NCI-H1417 (cell line): ENCODE results near the gene ARSK.
"Not testable (repeated sequence)": the region's sequence is repeated elsewhere in the genome, so short reads cannot be mapped to it uniquely, and the experiment has no call there.

ENCODE experiments used
- DNase-seq, 3 experiments: peaks; one replicate each; lab custom pipeline; 2025; lab: John Stamatoyannopoulos, UW

ARSK gene

DNA sequence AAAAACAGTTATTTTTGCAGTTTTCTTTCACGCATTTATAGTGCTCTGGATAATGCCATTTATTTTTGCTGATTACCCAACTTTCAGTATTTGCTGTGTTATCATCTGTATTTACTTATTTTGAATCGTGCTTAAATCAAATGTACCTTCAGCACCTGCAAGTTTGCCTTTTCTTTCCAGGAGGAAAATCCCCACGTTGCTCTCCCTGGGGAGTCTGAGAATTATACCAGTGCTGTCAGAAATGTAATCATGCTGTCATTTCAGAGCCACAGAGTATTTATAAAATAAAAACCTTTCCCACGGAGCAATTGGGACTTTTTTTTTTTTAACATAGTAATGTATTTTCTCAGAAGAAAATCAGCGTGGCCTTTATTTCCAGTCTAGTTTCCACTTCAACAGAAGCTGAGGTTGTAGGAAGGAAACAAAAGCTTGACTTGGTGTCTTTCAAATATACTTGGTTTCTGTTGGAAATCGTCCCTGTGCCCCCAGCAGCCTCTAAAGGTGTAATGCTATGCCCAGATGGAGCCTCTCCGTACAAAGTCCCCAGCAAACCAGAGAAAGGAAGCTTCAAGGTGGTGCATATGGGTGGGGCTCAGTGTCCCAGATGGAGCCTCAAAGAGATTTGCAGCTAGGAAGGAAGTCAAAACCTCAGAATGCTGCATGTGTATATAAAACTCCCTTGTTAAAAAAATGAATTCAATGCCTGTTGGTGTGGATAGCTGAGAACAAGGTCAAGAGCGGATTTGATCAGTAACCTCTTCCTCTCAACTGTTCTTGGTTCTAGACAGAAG lies 67.1 kb downstream of the ARSK start:
- DNase-seq, result peak in 2 of 3 experiments; percentile 13 to 44

DNA sequence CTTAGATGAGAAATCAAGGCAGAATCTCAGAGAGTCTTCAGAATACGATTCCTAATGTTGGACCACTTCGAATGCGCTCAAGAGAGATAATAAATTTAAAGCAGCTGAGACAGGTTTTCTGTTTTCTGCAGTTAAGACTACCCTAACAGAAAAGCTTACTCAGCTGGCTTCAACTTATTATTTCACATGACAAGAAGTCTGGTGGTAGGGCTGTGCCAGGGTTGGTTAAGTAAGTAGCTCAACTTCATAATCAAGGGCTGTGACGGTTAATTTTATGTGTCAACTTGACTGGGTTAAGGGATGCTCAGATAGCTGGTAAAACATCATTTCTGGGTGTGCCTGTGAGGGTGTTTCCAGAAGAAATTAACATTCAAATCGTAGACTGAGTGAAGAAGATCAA lies 68.8 kb downstream of the ARSK start:
- DNase-seq, result no peak

DNA sequence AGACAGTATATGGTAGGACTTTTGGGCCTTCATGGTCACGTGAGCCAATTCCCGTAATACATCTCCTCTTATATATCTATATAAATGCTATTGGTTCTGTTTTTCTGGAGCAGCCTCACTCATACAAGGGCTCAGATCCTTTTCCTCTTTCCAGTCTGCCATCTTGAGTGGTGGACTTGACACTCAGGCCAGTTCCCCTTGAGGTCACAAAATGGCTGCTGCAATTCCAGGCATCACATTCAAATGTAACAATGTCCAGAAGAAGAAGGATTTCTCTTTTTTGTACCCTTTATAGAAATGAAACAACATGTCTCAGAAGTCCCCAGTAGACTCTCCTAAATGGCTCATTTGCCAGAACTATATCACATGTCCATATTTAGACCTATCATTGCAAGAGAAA lies 69.5 kb downstream of the ARSK start:
- no peak for DNase-seq

GRCh38 chr5:95626701-95627100 lies 71.8 kb downstream of the ARSK start:
- no peak for DNase-seq

DNA sequence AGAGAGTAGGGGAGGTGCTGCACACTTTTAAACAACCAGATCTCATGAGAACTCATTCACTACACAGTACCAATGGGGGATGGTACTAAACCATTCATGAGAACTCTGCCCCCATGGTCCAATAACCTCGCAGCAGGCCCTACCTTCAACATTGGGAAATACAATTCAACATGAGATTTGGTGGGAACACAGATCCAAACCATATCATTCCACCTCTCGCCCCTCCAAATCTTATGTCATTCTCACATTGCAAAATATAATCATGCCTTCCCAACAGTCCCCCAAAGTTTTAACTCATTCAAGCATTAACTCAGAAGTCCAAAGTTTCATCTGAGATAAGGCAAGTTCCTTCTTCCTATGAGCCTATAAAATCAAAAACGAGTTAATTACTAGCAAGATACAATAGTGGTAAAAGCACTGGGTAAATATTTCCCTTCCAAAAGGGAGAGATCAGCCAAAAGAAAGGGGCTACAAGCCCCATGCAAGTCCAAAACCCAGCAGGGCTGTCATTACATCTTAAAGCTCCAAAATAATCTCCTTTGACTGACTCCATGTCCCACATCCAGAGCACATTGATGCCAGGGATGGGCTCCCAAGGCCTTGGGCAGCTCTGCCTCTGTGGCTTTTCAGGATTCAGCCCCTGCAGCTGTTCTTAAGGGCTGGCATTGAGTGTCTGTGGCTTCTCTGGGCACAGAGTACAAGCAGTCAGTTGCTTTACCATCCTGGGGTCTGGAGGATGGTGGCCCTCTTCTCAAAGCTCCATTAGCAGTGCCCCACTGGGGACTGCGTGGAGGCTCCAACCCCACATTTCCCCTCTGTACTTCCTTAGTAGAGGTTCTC lies 73.3 kb downstream of the ARSK start:
- DNase-seq, result no peak

GRCh38 chr5:95628933-95629332 lies 74.0 kb downstream of the ARSK start:
- DNase-seq, result no peak

DNA sequence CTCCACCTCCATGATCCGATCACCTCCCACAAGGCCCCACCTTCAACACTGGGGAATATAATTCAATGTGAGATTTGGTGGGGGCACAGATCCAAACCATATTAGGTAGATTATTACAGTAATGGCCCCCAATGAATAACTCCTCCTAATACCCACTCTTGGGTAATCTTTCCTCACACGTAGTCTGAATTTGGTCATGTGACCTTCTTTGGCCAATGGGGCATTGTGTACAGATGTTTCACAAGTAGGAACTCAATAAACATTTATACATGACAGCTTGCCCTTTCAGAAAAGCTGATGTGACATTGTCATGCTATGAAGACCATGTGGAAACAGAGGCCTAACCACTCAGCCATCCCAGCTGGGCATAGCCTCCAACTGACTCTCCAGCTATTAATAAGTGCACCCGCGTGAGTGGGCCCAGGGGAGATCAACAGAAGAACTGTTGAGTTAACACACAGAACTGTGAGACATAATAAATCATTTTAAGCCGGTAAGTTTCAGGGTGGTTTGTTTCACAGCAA lies 75.6 kb downstream of the ARSK start:
- no peak for DNase-seq

DNA sequence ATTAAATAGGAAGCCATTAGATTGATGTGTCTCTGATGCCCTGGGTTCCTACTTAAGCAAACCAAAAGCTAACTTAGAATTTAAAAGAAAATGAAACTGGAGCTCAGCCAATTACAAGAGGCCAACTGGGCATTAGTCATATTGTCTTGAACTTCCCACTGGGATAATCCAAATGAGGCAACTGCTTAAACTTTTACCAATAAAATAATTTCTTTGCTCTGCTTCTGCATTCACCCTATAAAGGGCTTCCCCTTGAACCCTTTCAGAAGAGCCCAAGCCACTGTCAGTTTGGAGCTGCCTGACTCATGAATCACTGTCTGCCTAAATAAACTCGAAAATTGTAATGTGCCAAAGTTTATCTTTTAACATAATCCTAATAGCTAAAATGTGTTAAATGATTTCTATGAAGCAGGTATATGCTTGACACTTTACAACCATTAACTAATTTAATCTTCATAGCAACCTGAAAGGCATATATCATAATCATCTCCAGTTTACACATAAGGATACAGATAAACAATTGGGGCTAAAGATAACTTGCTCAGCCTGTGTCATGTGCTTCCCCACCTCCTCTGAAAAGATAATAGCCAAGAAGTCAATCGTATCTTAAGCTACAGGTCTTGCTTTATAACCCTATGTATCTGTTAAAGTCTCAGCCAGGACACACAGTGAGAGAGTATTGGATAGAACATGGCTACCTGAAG lies 76.5 kb downstream of the ARSK start:
- DNase-seq, result no peak

- DNase-seq, result no peak
Observed at GRCh38 chr5:95631991-95632675, 77.2 kb downstream of the ARSK start.

GRCh38 chr5:95632942-95633341 lies 78.0 kb downstream of the ARSK start:
- not testable (repeated sequence) for DNase-seq

- no peak for DNase-seq
Observed at GRCh38 chr5:95633671-95634070, 78.8 kb downstream of the ARSK start.

- no peak for DNase-seq
Observed at GRCh38 chr5:95634081-95634480, 79.2 kb downstream of the ARSK start.

GRCh38 chr5:95638632-95639031 lies 83.7 kb downstream of the ARSK start:
- DNase-seq, result no peak

- DNase-seq, result no peak
Observed at GRCh38 chr5:95641741-95642220, 86.9 kb downstream of the ARSK start.

DNA sequence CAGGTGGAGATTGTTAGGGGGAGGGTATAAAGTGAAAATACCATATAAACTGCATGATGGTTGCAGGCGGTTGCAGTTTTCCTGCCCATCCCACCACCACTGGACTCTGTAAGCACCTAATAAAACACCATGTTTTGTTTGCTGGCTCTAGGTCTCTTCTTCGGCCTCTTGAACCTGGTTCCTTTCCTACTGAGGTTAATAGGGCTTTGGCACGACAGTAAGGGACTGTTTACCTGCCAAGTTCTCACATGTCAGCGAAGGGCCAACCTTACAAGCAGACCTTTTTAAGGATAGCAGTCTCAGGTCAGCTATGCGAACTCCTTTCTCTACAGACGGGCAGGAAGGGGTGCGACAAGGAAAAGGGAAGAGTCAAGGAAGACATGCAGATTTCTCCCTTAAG lies 88.3 kb downstream of the ARSK start:
- DNase-seq, result no peak

- peak; percentile 15 to 58 (median 26) for DNase-seq
Observed at GRCh38 chr5:95644351-95645042, 89.6 kb downstream of the ARSK start.

DNA sequence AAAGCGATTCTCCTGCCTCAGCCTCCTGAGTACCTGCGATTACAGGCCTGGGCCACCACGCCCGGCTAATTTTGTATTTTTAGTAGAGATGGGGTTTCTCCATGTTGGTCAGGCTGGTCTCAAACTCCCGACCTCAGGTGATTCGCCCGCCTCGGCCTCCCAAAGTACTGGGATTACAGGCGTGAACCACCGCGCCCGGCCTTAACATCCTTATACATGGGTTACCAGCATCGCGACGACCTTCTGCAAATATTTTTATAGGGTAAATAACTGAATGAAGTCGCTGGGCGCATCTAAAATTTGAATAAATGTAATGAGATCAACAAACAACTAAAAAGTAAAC lies 91.3 kb downstream of the ARSK start:
- DNase-seq, result not testable (repeated sequence)

- peak; percentile 92 to 95 (median 95) for DNase-seq
Observed at GRCh38 chr5:95646569-95647431, 91.9 kb downstream of the ARSK start, which contains the start of gene RFESD. RFESD (plus strand) TSS chr5:95646777; CDS start chr5:95652272, 5,495 bp downstream.

GRCh38 chr5:95647886-95648860 lies 93.3 kb downstream of the ARSK start:
- peak in 1 of 3 experiments; percentile 19 for DNase-seq
